ENCODE results near the gene BOD1.
A peak's percentile ranks its signal among the peaks of the same experiment; 100 is the strongest.

The BOD1 gene

DNA sequence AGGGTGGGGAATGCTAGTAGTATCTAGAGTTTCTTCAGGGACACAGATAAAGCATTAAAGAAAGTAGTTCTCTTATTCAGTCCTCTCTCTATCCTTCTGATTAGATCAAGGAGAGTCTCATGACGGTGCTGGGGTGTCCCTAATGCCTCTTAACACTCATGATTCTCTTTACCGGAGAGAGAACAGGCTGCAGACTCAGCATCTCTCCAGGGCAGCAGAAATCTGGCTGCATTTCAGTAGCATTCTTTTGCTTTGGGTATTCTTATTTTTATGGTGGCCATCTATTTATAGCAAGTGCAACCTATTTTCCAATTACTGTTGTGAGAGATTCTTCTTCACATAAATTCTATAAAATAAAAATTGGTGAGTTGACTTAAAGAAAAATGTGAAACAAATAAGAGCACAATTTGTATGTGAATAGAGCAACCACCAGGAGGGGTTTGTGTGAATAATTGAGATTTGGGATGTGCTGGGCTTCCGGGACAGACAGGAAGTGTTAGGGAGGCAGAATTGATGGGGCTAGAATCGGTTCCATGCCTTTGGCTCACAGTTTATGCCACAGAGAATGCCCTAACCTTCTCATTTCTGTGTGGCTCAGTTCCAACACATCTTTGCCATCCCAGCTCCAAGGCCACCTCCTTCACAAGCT lies 23.8 kb upstream of the BOD1 start:
- no peak for DNase-seq (ENCODE audit: low read depth in 3 of 3)

DNA sequence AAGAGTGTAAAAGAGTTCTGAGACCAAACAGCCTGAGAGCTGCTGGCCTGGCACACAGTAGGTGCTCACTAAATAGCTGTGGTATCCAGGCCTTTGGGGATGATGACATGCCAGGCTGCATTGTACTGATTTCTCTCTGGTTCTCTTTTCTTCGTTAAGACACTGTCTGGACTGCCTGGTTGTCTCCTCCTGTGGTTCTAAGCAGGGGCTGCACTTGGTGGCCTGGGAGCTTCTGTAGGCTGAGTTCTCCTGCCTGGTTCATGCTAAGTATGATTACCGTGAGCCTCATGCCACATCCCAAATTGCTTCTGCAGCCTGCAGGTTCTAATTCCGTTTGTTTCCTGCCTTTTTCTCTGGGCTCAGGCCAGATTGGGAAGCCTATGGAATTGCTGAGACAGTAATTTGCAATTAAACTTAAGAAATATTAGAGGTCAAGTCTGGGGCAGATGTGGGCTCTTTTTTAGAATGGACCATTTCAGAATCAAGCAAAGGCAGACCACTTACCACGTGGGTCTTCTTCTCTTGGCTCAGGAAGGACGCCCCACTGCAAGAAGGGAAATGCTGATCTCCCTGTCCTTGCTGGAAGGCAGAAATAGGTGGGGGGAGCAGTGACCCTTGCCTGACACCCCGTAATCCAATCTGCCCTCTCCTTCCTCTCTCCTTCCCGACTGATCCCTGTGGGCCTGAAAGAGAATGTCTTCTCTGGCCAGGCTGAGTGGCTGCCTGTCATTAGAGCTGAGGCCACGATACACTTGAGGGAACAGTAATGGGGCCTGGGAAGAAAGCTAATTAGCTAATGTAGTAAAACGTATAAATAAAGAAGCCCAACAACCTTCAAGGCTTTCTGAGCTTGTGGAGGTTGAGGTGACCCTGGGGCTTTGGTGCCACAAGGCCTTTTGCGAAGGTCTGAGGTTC lies 21.9 kb upstream of the BOD1 start:
- DNase-seq (ENCODE audit: low read depth in 3 of 3) = no peak

DNA sequence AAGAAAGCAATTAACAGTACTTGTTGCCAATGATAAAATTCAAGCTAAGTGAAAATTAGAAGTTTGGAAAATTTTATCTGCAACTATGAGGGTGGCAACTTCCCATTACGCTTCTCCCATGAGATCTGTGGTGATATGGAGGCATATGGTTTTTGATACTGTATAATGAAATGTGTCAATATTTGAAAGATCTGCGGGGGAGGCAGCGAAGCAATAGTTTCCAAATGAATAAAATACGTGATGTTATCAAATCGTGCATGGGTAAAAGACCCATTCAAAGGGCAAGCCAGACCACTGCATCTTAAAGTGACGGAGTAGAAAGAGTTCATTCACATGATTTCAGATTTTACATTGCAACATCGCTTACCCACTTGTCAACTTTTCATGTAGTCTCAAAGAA lies 20.9 kb upstream of the BOD1 start:
- no peak for DNase-seq (ENCODE audit: low read depth in 3 of 3)

DNA sequence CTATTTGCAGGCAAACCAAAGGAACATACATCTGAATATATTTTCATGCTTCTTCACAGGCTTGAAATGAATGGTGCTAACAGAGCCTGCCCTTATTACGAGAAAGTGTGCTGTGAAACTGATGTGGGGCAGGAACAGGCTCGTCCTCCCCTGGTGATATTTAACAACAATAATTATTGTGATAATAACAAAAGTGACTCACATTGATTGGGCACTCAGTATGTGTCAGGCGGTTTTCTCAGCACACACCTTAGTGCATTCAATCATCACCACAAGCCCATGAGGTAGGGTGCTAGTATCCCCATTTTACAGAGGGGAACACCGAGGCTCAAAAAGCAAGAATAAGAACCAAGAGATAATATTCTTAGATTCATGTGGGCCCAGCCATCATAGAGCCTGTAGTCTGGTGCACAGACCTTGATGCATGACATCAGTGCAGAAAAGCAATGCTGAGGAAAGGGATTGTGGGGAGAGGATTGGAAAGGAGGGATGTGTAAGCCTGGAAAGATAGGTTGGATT lies 18.1 kb upstream of the BOD1 start:
- no peak for DNase-seq (ENCODE audit: low read depth in 3 of 3)

DNA sequence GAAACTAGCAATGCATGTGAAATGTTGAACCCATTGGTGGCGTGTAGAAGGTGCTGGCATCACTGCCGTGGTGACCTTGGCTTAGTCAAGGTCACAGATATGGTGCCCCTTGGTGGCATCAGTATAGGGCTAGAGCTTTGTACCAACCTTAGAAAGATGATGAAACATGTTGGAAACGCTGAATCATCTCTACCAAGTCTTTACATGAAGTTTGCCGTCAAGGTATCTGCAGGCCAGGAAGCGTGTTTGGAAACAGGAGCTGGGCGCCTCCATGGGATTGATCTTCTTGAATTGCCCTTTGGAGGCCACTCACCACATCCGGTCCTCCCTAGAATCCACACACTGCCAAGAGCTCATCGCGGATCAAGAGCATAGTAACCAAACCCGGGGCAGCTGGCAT lies 16.9 kb upstream of the BOD1 start:
- DNase-seq (ENCODE audit: low read depth in 3 of 3) = no peak

DNA sequence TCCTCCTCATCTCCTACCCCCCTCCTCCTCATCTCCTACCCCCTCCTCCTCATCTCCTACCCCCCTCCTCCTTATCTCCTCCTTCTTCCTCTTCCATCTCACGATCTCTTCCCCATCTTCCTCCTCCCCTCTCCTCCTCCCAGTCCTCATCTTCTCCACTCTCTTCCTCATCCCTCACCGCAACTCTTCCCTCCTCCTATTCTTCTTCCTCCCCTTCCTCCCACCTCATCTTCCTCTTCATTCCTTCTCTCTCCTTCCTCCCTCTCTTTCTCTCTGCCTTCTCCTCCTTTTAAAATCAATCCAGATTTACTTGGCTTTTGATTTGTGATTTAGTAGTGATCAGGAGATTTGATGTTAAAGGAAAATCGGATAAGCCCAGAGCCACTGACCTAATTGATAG lies 15.0 kb upstream of the BOD1 start:
- DNase-seq (ENCODE audit: low read depth in 3 of 3) = no peak

DNA sequence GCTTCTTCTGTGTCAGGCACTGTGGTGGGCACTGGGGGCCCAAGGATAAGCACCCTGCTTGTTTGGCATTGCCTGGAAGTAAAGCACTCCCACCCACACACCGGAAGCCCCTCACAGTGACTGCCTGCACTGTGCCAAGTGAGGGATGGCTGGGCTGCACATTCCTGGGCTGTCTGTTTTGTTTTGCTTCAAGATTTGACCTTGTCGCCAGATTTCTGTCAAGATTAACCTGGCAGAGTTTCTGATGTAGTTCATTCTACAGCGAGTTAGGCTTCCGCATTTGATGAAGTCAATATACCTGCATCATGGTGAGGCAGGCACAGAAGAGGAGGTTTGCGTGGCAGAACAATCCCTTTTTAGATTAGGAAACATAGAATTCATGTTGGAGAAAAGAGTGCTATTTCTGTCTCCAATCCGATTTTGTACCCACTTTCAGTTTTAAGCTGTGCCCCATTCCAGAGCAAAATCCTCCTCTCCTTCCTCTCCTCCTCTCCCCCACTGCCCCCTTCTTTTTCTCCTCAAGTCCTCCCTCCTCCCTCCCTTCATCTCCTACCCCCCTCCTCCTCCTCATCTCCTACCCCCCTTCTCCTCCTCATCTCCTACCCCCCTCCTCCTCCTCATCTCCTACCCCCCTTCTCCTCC lies 14.4 kb upstream of the BOD1 start:
- DNase-seq (ENCODE audit: low read depth in 3 of 3) = no peak

DNA sequence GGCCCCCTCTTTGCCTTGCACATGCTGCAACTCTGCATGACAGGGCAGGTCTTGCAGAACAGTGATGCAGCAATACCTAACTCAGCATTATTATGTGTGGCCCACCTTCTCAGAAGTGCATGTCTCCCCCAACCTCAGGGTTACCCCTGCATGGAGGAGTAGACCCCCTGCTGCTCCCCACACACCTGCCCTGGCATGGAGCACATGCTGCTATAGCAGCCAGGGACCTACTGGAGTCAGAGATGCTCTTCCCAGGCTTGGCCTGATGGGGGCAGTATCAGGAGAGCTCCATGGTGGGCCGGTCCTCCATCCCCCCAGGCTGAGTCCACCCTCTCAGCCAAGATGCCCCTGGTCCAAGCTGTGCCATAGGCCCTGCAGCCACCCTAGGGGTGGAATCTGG lies 13.2 kb upstream of the BOD1 start:
- DNase-seq (ENCODE audit: low read depth in 3 of 3) = no peak

DNA sequence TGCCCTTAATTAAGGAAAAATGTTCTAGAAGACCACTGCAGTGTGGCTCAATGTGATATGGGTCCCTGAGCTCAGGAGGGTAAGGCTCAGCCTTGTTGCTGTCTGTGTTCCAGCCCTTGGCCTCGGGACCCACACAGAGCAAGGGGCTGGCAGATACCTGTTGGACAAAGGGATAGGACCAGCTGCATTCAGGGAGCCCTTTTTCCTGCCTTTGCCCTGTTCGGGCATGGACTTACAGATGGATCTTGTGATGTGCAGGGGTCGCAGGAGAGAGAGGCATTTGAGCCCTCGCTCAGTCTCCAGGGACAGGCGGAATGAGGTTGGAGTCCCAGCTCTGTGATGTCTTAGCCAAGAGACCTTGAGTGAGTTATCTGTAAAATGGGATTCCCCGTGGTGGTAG lies 12.1 kb upstream of the BOD1 start:
- DNase-seq (ENCODE audit: low read depth in 3 of 3) = no peak

DNA sequence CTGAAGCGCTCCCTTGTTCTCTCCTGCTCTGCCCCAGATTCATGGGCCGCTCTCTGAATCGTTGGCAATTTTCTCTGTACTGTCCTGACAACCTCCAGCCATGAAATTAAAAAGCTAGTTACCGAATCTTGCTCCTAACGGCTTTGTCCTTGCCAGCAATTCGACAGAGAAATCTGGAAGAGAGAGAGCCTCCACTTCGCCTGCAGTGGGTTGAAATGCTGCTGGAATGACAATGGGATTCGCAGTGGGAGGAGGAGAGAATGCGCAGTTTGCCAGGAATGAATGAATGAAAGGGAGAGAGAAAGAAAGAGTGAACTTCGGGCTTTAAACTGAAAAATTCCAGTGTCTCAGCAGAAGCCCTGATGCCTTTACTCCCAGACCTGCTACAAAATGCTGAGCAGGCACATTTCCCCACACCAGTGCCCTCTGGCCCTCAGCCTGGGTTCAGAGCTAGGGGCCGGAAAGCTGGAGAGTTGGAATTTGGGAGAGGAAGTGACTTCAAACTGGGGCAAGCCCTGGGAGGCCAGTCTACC lies 11.5 kb upstream of the BOD1 start:
- no peak for DNase-seq (ENCODE audit: low read depth in 3 of 3)

DNA sequence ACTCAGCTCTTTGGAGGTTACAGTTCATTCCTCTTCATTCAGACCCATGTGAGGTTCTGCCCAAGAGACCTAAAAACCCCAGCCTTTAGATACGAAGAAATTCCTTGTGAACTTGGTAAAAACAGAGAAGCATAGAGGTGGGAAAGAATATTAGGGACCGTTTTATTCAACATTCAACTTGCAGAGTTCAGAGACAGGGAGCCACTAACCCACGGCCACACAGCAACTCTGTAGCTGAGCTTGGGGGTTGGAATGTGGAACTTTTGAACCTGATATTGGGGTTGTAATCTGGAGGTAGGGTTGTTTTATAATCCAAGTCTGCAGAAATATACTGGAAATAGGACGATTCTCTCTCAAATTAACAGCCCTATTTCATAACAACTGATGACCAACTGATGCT lies 10.8 kb upstream of the BOD1 start:
- no peak for DNase-seq (ENCODE audit: low read depth in 3 of 3)

DNA sequence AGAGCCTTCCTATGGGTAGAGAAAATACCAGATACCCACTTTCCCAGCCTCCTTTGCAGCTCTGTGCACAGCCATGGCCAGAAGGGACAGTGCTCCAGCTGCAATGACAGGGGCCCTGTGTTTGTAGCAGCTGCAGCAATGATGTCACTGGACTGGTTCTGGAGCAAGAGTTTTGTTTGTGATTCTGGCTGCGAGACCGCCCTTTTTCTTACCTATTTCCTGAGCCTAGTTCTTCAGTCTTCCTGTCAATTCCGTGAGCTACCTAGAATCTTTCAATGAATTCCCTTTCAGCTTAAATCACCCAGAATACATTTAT lies 10.0 kb upstream of the BOD1 start:
- no peak for DNase-seq (ENCODE audit: low read depth in 3 of 3)

DNA sequence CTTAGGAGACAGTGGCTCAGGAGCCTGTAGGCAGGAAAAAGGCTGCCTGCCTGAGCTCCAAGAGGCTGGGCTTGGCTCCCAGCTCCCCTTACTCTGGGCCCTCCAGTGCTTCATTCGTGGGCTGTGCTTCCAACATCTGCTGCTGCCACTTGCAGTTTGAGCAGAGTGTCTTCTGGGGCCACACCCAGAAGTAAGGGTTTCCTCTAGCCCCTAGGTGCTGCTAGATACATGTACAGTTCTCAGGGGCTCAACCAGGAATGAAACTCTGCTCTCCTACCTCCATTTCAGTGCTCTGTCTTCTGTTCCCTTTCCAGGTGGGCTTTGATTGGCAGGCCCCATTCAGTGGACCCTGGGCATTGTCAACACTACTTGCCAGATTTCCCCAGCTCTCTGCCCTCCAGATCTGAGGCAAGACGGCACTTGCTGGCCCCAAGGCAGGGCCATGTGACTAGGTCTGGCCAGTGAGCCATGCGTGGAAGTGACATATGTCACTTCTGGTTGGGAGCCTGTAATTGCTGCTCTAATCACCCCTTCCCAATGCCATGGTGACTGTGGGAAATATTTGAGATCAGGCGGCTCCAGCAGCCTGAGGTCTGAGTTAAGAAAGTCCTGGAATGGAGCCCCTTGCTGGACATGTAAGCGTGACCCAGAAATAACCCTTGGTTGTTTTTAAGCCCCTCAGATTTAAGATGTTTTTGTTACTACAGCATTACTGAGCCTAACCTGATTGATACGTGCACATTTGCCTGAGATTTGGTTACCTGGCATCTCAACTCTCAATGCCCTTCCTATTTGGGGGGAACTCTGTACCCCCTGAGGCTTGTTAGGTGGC lies 9.4 kb upstream of the BOD1 start:
- DNase-seq (ENCODE audit: low read depth in 3 of 3) = no peak

DNA sequence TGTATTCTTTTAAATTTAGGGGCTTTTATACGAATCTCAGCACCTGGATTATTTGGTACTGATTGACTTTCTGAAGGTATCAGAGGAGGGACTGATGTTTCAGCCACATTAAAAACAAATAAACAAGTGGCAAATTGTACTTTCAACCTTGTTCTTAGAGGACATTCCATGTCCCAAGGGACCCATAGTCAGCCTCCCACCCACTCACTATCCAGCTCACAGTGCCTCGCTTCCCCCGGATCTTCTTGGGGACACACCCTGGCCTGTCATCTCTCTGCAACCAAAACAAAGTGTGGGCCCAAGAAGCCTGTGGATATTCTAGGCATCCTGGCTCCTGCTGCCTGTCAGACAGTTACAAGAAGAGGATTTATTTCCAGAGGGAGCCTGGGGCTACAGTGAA lies 8.8 kb upstream of the BOD1 start:
- DNase-seq (ENCODE audit: low read depth in 3 of 3) = no peak

DNA sequence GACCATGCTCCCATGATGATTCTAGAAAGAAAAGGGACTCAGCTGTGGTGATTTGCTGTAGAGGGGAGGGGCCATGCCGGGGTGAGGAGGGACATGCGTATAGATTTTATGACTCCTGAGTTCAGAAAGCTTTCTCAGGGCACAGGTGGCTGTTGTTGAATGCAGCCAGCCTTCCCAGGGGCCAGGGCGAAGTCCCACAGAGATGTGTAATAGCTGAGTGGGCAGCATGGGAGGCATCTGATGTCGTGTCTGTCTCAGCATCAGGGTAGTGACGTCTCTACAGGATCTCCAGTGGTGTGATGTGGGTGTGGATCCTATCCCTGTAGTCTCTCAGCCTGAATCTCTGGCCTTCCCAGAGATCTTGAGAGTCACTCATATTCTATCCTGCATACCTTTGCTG lies 7.8 kb upstream of the BOD1 start:
- DNase-seq (ENCODE audit: low read depth in 3 of 3) = no peak

DNA sequence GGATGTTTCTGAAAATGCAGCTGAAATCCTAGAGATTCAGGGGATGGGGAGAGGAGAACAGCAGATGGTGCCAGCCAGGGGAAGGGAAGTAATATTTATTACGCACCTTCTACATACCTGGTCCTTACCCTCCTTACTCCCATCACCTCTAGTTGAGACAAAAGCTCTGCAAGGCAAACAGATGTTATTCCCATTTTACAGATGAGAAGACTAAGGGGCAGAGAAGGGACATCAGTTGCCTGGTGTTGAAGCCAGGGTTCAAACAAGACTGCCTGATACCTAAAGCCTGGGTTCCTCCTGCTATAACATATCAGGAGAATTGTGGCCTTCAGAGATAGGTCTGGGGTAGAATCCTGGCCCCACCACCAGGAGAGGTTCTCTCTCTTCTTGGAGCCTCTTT lies 7.3 kb upstream of the BOD1 start:
- DNase-seq (ENCODE audit: low read depth in 3 of 3) = no peak

DNA sequence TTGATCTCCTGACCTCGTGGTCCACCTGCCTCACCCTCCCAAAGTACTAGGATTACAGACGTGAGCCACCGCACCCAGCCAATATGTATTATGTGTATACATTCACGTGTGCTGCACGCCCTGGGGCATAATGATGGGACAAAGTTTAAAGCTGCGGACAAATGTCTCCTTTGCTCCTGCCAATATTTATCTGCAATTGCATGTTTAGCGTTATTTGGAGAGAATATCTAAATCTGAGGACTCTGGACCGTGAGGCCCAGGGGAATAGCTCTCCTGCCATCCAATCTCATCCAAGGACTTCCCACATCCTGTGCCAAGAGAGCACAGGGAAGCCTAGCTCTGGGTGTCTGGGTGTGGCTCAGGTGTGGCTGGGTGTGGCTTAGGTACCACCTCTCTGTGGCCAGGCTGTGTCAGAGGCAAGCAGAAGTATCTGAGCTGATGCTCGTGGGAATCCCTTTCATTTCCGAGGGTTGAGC lies 6.9 kb upstream of the BOD1 start:
- no peak for DNase-seq (ENCODE audit: low read depth in 3 of 3)

DNA sequence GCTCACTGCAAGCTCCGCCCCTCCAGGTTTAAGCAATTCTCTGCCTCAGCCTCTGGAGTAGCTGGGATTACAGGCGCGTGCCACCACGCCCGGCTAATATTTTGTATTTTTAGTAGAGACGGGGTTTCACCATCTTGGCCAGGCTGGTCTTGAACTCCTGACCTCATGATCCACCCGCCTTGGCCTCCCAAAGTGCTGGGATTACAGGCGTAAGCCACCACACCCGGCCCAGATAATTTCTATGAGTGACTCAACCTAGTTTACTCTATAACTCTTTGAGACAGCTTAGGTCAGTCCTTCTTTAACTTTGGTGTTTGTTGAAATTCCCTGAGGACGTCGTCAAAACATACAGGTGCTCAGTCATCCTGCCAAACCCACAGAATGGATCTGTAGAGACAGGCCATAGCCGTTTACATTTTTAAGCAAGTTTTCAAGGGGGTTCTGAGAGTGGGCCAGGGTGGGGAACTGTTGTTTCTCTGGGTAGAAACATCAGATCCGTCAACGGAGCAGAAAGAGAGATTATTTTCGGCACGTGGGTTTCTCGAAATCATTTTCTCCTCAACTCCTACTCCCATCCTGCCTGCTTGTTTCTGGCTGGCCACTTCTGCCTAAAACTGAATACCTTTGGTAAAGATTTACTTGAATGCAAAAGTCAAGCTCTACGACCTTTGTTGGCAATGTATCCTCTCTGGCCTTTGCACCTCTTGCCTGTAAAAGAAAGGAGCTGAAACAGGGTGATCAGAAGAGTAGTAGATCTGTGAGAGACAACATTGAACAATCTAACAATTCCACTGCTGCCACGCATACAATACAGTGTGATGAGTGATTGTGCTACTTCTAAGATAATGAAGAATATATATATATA lies 6.0 kb upstream of the BOD1 start:
- no peak for DNase-seq (ENCODE audit: low read depth in 3 of 3)

DNA sequence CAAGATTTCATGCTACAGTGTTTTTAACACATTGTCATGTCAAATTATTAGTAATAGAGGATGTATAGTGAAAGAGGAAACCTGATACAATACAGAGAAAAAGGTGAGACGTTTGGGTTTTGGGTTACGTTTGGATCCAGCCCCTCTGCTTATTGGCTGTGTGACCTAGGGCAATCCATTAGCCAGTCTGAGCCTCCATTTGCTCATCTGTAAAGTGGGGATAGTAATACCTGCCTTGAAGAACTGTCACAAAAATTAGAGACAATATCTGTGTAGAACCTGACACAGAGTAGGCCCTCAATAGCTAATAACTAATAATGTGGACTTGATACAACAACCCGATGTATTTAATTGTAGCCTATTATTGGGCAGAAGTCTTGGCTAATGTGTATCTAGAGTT lies 4.3 kb upstream of the BOD1 start:
- no peak for DNase-seq (ENCODE audit: low read depth in 3 of 3)

DNA sequence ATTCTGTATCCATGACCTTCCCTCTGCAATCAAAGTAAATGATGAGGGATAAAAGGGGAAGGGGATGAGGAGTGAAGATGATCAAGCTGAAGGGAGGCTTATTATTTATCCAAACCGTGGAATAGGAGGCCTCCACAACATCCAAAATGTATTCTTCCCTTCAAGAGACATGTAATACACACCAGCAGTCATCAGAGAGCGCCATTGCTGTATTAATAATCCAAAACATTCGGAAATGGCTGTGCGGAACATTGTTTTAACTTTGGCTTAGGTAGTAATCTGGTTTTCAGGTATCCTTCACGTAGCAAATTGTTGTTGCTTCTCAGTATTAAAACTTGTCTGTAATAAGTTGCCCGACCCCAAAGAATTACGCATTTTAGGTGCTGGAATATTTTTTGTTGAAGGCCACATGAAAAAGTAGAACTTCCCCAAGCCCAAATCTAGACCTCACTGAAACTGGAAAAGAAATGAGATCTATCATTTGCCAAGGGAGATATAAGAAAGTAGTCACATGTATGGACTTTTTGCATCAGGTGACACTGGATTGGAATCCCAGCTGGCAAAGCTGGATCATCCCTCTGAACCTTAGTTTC lies 2.6 kb upstream of the BOD1 start:
- peak in 1 of 3 donors; percentile 18 for DNase-seq (ENCODE audit: low read depth in 3 of 3)

Data from stimulated activated CD4-positive, alpha-beta T cell treated with anti-CD3 and anti-CD28 coated beads, TNF-alpha, amount 100 ng/mL, for 48 hours (primary cell).